Suppressor macrophage treated with lipopolysaccharide for 4 hours (primary cell): Measurements from ENCODE around the gene ID1.
A peak's percentile ranks its signal among the peaks of the same experiment; 100 is the strongest.
"Not testable (repeated sequence)": the region's sequence is repeated elsewhere in the genome, so short reads cannot be mapped to it uniquely, and the experiment has no call there.

ENCODE experiments used
- DNase-seq: peaks from one replicate; pipeline ENCODE4 v3.0.0-alpha.2; 2020

ID1 gene

DNA sequence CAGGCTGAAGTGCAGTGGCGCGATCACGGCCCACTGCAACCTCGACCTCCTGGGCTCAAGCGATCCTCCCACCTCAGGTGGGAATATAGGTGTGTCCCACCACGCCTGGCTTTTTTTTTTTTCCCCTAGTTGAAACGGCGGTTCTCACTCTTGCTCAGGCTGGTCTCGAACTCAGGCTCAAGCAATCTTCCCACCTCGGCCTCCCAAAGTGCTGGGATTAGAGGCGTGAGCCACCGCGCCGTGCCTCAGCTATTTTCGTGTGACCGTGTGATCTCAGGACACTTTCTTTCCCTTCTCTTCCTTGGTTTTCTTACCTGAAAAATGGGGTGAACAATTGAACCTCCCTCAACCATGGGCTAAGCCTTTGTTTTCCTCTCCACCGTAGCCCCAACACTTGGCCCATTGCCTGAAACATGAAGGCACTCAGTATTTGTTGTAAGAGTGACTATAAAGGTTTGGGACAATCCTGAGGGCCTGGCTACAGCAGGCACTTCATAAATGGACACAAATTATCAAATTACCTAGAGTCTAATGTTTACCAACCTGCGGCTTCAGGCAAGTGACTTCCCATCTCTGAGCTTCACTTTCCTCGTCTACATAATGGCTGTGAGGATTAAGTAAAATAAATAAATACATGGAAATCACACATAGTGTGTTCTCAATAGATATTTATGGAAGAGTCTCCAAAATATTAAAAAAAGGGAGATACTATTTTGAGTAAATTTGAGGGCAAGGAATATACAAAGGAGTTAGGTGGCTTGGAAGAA, 31.4 kb upstream of the ID1 start:
- DNase-seq = no peak

DNA sequence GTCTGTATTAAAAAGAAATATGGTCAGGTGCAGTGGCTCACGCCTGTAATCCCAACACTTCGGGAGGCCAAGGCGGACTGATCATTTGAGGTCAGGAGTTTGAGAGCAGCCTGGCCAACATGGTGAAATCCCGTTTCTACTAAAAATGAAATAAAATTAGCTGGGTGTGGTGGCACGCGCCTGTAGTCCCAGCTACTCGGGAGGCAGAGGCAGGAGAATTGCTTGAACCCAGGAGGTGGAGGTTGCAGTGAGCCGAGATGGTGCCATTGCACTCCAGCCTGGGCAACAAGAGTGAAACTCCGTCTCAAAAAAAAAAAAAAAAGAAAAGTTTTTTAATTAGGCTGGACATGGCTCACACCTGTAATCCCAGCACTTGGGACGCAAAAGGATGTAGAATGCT, 30.1 kb upstream of the ID1 start:
- not testable (repeated sequence) for DNase-seq

DNA sequence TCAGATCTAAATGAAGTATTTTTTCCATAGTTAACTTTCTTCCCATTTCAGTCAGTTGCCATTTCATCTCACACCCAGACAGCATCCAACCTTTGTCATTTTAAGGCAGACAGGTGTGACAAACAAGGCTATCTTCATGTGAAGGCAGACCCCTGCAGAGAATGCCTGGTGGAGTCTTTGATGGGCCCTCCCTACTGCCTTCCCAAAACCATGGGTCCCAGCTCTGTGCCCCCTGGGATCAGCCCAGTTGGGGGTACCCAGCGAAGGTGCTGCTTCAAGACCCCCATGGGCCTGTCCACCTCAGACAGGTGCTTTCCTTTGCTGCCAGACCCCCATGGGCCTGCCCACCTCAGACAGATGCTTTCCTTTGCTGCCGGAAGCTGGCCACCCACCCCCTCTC, 28.3 kb upstream of the ID1 start:
- no peak for DNase-seq

DNA sequence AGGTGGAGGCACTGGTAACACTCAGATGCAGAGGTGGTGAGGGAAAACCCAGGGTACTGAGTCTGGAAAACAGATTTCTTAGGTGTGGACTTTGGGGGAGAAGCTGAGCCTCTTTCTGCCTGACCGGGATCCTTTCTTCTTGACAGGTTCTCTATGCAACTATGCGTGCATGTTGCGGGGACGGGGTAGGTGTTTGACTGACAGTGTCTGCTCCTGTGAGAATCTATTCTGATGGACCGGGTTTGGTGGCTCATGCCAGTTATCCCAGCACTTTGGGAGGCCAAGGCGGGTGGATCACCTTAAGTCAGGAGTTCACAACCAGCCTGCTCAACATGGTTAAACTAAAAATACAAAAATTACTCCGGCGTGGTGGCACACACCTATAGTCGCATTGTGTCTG, 27.9 kb upstream of the ID1 start:
- no peak for DNase-seq

DNA sequence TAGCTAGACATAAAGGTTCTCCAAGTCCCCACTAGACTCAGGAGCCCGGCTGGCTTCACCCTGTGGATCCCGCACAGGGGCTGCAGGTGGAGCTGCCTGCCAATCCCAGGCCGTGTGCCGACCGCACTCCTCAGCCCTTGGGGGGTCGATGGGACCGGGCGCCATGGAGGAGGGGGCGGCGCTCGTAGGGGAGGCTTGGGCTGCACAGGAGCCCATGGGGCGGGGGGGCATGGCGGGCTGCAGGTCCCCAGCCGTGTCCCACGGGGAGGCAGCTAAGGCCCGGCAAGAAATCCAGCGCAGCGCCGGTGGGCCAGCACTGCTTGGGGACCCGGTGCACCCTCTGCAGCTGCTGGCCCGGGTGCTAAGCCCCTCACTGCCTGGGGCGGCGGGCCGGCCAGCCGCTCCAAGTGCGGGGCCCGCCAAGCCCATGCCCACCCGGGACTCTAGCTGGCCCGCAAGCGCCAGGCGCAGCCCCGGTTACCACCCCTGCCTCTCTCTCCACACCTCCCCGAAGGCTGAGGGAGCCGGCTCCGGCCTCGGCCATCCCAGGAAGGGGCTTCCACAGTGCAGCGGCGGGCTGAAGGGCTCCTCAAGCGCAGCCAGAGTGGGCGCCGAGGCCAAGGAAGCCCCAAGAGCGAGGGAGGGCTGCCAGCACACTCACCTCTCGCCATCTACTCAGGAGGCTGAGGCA, 26.5 kb upstream of the ID1 start:
- DNase-seq = no peak

DNA sequence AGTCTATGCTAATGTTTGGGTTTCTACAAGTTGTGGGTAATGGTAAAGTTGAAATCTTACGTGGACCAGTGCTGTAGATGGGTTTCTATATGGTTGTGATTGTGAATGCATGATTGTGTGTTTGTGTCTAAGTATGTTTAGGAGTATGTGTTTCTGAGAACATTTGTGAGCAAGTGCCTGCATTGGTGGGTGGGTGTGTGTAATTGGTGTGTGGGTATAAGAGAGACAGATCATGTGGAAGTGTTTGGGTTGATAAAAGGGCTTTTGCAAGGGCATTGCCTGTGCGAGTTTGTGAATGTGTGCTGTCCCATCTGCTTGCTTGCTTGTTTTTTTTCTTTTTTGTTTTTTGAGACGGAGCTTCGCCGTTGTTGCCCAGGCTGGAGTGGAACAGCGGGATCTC, 25.8 kb upstream of the ID1 start:
- no peak for DNase-seq

DNA sequence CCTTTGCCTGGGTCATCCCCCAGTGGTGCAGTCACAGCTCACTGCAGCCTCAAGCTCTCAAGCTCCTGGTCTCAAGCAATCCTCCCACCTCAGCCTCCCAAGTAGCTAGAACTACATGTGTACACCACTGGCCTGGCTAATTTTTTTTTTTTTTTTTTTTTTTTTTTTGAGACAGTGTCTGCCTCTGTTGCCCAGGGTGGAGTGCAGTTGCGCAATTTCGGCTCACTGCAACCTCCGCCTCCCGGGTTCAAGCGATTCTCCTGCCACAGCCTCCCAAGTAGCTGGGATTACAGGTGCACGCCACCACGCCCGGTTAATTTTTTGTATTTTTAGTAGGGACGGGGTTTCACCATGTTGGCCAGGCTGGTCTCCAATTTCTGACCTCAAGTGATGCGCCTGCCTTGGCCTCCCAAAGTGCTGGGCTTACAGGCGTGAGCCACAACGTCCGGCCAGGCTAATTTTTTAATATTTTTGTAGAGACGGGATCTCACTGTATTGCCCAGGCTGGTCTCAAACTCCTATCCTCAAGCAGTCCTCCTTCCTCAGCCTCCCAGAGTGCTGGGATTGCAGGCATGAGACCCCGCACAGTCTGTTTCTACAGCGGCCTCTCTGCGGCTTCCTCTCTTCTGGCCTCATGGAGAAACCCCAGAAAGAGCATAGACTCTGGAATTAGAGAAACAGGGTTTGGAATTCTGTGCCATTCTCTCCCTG, 25.0 kb upstream of the ID1 start:
- not testable (repeated sequence) for DNase-seq

DNA sequence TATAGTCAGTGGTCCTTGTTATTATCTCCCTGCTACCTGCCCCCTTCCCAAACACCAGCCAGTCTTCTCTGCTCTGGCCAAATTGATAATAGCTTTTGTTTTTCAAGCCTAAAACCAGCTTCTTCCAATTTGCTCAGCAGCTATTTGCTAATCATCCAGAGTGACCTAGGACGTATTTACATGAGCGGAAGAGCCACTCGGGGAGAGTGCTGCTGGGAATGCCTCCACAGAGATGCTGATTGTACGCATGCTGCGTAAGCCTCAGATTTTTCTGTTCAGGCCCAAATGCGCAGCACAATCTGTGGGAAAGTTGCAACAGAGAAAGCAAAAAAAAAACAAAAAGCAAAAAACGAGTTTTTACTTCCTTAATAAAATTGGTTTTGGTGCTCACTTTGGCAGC, 24.4 kb upstream of the ID1 start:
- DNase-seq = no peak

DNA sequence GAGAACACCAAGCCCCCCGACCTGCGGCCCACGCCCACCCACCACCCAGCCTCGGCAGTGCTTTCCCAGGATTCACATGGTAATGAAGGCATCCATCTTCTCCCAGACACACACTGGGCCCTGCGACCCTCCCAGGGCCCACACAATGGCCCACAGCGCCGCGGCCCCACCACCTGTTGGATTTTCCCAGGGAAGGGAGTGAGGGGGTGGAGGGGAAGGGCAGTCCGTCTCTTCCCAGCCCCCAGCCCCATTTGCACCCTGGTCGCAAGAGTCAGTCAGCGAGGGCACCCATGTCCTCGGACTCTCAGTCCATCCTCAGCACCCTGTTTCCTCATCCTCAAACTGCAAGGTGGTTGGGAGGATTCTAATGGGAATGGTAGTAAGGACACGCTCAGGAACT, 23.7 kb upstream of the ID1 start:
- no peak for DNase-seq

DNA sequence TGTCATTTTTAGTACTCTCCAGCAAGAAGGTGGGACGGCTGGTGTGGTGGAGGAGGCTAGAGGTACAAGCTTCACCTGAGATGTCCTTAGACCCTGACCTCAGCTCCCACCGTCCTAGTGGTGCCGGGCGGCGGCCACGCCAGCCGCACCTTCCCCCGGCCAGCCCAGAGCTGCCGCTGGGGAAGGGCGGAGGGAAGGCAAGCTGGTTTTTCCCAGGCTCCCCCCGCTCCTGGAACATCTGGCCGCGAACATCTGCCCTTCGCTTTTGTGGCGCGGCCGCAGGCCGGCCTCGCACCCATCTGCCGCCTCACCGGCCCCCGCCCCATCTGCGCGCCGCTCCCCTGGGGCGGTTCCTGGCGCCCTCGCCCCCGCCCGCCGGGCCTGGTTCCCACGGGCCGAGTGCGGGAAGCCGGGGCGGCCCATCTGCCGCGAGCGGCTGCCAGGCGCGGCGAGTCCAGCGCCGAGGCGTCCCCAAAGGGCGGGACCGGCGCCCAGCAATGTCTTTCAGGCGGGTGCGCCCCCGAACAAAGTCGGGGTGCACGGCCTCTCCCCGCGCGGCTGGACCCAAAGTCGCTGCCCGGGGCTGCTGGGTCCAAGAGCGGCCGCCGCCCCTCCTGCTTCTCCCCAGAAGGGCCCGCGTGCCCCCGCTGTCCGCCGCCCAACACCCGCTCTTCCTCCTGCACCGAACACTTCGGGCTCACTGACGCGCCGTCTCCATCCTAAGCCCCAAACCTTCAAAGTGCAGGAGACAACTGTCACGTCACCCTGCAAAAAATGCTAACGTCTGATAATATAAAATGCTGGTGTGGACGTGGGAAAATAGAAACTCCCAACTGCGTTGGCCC, 17.3 kb upstream of the ID1 start:
- peak; percentile 52 for DNase-seq

DNA sequence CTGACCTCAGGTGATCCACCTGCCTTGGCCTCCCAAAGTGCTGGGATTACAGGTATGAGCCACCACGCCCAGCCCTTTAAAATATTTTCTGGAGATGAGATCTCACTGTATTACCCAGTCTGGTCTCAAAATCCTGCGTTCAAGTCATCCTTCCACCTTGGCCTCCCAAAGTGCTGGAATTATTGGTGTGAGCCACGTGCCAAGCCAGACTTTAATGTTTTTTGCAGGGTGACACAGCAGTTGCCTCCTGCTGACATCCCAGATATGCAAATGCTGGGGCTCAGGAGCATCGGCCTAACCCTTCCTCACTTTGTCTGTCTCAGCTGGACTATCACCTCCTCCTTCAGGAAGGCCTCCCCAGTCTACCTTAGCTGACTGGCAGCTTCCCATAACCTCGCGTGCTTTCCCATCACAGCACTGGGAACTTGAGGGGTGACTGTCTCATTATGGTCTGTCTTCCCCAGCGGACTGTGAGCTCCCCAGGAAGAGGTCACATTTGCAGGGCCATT, 14.3 kb upstream of the ID1 start:
- no peak for DNase-seq

DNA sequence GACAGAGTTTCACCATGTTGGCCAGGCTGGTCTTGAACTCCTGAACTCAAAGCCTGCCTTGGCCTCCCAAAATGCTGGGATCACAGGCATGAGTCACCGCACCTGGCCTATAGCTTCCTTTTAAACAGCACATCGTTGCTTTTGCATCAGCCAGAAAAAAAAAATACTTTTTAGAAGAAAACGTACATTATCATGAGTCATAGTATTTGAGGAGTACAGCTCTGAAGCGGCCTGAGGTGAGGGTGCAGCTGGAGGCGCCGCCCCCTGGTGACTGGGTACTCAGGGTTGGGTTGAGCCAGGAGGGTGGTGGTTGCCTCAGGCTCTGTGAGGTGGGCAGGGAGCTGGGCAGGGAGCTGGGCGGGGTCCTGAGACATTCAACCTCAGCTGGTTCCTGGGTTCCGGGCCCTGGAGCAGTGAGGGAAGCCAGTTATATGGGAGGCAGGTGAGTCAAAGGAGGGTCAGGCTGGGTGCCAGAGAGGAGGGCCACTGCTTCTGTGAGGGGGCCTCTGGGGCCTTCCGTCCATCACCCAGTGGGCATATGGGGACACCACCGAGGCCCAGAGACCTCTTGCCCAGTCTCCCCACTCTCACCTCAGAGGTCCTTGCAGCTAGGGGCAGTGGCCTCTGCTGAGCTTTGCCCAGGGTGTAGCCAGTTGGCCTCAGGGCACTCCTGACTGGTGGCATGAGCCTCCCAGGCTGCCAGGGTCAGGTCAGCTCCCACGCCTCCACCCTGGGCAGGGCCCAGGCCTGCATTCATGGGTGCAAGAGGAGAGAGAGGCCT, 11.7 kb upstream of the ID1 start:
- no peak for DNase-seq

DNA sequence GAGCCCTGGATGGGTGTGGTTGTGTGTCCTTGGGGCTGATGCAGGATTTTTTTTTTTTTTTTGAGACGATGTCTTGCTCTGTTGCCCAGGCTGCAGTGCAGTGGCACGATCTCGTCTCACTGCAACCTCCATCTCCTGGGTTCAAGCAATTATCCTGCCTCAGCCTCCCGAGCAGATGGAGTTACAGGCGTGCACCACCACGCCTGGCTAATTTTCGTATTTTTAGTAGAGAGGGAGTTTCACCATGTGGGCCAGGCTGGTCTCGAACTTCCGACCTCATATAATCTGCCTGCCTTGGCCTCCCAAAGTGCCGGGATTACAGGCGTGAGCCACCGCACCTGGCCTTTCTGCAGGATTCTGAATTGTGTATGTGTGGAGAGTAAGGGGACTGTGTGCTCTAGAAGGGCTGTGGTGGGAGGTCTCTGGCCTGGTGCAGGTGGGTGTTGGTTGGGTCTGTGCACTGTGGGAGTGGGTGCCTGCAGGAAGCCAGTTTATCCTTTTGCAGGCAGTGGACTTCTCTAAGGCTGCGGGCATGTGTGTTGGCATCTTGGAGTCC, 11.0 kb upstream of the ID1 start:
- no peak for DNase-seq

DNA sequence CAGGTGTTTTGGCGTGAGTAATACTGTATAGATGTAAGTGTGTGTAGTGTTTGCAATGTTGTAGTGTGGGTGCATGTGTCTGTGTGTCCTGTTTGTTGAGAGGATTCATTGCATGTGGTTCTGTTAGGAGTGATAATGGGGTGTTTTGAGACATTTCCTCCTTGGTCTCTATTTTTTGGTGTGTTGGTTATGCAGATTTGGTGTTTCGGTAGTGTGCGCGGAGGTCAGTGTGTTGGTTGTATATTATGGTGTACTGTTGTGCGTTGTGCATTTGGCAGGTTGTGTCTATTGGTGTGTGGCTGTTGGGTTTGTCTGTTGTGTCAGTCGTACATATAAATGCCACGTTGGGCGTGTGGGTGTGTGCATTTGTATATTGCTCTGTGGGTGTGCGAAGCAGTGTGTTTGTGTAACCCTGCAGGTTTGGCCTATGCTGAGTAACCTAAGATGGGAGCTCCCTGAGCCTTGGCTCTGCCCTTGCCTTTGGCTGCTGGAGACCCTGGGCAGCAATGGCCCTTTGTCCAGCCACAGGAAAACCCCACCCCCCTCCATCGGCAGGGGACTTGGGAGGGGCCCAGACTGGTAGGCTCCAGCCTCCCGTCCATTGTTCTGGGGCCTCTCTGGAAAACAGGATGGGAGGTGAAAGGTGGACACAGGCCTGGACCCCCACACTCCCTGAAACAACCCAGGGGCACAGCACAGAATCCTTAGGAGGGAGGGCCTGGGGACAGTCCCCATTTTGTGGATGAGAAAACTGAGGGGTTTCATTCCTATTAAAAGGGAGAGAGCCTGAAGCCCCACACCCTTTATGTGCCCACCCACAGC, 10.3 kb upstream of the ID1 start:
- DNase-seq = no peak

DNA sequence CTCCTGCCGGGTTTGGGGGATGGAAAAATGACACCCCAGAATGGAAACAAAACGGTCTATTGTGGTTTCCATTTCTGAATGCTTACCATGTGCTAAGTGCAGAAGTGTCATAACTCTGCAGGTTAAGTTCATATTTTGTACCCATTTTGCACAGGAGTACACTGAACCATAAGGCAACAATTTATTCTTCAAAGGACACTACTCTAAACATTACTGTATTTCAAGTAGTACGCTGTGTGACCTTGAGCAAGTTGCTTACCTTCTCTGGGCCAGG, 9.8 kb upstream of the ID1 start:
- no peak for DNase-seq

DNA sequence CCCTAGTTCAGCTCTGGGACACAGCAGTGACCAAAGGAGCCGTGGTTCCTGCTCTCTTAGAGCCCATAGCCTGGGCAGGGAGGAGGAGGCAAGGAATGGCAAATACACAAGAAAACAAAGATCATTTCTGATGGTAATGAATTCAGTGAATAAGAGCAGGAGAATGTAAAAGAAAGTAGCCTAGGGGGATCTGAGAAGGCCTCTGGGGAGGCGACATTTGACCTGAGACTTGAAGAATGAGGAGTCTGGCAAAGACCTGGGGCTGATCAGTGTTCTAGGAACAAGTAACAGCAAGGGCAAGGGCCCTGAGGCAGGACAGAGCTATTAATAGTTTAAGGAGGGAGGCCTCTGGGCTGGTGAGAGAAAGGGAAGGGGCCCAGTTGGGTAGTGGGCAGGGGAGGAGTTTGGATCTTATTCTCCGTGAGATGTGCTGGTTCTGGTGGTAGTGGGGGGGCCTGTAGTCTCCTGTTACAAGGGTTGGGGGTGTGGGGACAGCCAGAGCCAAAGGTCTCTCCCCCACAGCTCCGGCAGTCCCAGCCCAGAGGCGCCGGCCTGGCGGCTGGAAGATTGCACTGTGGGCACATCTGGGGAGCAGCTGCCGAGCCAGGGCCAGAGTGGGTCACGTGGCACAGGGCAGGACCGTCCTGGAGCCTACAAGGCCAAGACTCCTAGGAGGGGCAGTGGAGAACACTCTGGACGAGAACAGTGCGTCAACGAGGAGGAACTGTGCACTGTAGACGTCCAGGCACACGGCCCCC, 9.3 kb upstream of the ID1 start:
- no peak for DNase-seq

DNA sequence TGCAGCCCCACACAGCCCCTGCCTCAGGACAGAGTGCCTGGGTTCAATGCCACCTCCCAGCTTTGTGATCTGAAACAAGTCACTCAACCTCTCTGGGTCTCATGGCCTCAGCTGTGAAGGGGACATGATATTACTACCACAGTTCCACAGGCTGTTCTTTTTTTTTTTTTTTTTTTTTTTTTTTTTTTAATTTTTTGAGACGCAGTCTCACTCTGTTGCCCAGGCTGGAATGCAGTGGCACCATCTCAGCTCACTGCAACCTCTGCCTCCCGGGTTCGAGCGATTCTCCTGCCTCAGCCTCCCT, 8.7 kb upstream of the ID1 start:
- DNase-seq = not testable (repeated sequence)

DNA sequence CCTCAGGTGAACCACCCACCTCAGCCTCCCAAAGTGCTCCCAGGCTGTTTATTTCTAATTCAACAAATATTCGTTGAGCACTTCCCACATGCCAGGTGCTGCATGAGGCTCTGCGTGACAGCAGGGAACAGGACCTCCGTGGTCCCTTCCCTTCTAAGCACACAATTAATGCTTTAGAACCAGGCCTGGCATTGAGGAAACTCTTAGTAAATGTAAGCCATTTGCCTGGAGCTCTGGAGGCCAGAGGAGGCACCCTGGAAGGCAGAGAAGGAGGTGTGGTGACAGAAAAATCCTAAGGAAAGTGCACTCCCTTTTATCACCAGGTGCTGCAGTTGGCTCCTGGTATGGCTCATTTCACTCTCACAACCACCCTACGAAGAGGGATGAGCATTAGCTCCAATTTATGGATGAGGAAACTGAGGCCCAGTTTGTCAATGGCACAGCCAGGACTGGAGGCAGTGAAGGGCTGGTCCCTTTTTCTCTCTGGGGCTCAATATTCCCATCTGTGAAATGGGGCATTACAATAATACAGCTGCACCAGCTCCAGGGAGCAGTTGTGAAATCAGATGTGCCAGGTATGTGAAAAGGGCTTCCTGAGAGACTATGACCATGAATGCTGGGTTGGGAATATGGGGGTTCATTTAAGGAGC, 8.1 kb upstream of the ID1 start:
- DNase-seq = no peak

DNA sequence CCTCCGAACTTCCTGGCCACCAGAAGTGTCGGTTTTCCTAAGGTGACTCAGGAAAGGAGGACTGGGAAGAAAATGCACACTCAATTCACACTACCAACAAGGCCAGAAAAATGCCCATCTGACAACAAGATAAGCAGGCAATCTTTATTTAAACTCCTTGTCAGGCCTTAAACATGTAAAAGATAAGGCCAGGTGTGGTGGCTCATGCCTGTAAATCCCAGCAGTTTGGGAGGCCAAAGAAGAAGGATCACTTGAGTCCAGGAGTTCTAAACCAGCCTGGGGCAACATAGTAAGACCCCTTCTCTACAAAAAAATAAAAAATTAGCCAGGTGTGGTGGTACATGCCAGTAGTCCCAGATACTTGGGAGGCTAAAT, 7.6 kb upstream of the ID1 start:
- DNase-seq = no peak

DNA sequence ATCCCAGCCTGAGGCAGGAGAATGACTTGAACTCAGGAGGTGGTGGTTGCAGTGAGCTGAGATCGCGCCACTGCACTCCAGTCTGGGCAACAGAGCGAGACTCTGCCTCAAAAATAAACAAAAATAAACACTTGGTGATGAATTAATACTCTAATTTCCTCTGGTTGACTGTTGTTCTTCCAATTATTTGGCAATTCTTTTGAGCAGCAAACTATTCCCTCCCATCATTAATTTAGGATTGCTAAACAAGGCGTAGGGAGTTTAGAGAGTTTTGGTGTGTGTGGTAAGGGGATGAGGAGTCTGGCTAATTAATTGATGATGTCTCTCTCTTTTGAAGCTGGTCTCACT, 2.7 kb upstream of the ID1 start:
- no peak for DNase-seq
